Upper lobe of left lung (tissue), 4 donors: Measurements from ENCODE around the gene MYH8.

Experiments used
- CTCF ChIP-seq, 6 experiments: fragments of 450-650 bp in 4 of 6; fragments of 200-600 bp in 2 of 6; sonication (generic) in 2 of 6; IDR thresholded peaks; one replicate each; pipeline ENCODE4 v1.5.1; 2016 to 2019; ENCODE audit warnings: antibody characterized with exemption in 6 of 6
- POLR2A ChIP-seq, 4 donors: fragments of 450-650 bp; IDR thresholded peaks; one replicate each; pipeline ENCODE4 v1.5.1; 2016 to 2017; ENCODE audit warnings: antibody characterized with exemption in 4 of 4, mild to moderate bottlenecking in 2 of 4

- TF ChIP-seq CTCF (IDR thresholded peaks at IDR 0.05): no peak
- TF ChIP-seq POLR2A (IDR thresholded peaks at IDR 0.05): no peak
These were observed 27.4 kb downstream of the MYH8 start for GRCh38 chr17:10394201-10394887.
